GM10248 (cell line): Measurements from ENCODE around the gene MTHFSD.

ENCODE experiments used
- CTCF ChIA-PET: fragments of 300-600 bp; sonication (Branson Sonifier 250); formaldehyde crosslinking; extraction: SDS; loops from one replicate; lab custom pipeline; 2021; ENCODE audit warnings: antibody characterized with exemption; lab: Yijun Ruan, JAX
- POLR2A ChIA-PET: fragments of 350-650 bp; sonication (Branson Sonifier 250); formaldehyde crosslinking; extraction: SDS; loops from one replicate; lab custom pipeline; 2020; ENCODE audit warnings: antibody characterized with exemption; lab: Yijun Ruan, JAX
- DNase-seq: peaks from one replicate; pipeline ENCODE4 v3.0.0; 2012; ENCODE audit errors: extremely low spot score
- CTCF ChIP-seq: IDR thresholded peaks from 2 replicates; pipeline ENCODE4 v1.5.1; 2012; ENCODE audit warnings: mild to moderate bottlenecking, low read depth; ENCODE audit errors: extremely low read depth, missing control alignments, control extremely low read depth

Gene MTHFSD

GRCh38 chr16:86499889-86500707 lies 54.9 kb downstream of the MTHFSD start:
- no peak for TF ChIP-seq CTCF
- ChIA-PET CTCF (interaction anchor here (1.6 kb wide), 1 partner anchor 18 kb away, joined by 6 read pairs; no protein-coding TSS in a partner anchor), POLR2A (no interaction called here)
- no peak for DNase-seq

GRCh38 chr16:86499440-86499786 lies 55.6 kb downstream of the MTHFSD start:
- POLR2A ChIA-PET, result no interaction called here
- no peak for DNase-seq
- no peak for TF ChIP-seq CTCF
- CTCF ChIA-PET, result no interaction called here

GRCh38 chr16:86498671-86499439 lies 56.2 kb downstream of the MTHFSD start:
- ChIA-PET CTCF (no interaction called here), POLR2A (no interaction called here)
- TF ChIP-seq CTCF, result no peak
- no peak for DNase-seq

GRCh38 chr16:86498155-86498670 lies 56.8 kb downstream of the MTHFSD start:
- ChIA-PET POLR2A (no interaction called here), CTCF (no interaction called here)
- TF ChIP-seq CTCF, result no peak
- DNase-seq, result no peak

- DNase-seq, result no peak
- CTCF ChIA-PET, result no interaction called here
- POLR2A ChIA-PET, result no interaction called here
These were observed 57.4 kb downstream of the MTHFSD start for GRCh38 chr16:86497551-86498021.

More at GRCh38 chr16:86497551-86498021, 57.4 kb downstream of the MTHFSD start:
- no peak for TF ChIP-seq CTCF
